ENCODE results near the gene MYO1D.
"Not testable (repeated sequence)": the region's sequence is repeated elsewhere in the genome, so short reads cannot be mapped to it uniquely, and the experiment has no call there.

The MYO1D gene

DNA sequence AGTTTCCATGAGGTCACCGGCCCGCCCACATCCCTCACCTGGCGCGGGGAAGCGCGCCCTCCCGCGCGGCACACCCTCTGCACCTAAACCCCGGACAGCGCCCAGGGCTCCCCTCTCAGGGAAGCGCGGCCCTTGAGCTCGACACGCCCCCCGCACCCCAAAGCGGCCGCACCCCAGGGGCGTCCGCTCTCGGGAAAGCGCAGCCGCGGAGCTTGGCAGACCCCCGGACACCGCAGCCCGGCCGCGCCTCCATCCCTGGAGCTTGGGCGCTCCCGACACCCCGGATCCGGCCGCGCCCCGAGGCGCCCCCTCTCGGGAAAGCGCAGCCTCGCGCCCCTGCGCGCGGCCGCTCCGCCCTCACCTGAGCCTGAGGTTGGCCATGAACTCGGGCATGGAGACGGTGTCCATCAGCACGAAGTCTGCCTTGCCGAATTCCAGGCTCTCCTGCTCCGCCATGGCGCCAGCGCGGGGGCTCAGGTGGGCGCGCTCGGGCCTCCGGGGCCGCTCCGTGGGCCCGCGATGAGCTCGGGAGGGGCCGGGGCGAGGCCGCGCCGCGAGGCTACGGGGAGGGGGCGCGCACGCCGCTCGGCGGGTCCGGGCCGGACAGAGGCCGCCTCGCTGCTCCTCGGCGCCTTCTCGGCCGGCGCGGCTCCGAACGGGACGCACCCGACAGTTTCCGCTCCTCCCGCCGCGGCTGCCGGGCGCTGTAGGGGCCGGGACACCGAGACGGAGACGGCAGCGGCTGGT is at the start of gene MYO1D:
TSS of gene MYO1D (minus strand) at position 708 of the 747 bp plus-strand sequence. CDS start at position 456, 252 bp downstream.
- H3K4me3 ChIP-seq (ENCODE audit: low read depth, low read length), result peak within 1 kb of the TSS; percentile 72
- no peak for DNase-seq (ENCODE audit: low read depth)
- peak; percentile 46 for TF ChIP-seq CTCF (IDR thresholded peaks at IDR 0.05; ENCODE audit: control insufficient read depth, extremely low read depth, insufficient read depth)

DNA sequence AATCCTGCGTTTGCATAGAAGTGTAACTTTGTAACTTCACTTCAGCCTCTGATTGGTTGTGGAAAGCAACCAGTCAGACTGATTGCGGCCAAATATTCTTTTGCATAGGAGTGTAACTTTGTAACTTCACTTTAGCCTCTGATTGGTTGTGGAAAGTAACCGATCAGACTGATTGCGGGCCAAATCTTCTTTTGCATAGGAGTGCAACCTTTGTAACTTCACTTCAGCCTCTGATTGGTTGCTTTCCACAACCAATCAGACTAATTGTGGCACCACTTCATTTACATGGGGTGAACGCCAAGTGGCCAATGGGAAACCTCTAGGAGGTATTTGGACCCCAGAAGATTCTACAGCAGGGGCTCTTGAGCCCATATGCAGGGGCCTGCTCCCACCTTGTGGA is 49.3 kb upstream of the MYO1D start:
- TF ChIP-seq CTCF (IDR thresholded peaks at IDR 0.05; ENCODE audit: control insufficient read depth, extremely low read depth, insufficient read depth), result no peak
- DNase-seq (ENCODE audit: low read depth), result no peak
- no peak overlapping the region for H3K4me3 ChIP-seq (ENCODE audit: low read depth, low read length)

DNA sequence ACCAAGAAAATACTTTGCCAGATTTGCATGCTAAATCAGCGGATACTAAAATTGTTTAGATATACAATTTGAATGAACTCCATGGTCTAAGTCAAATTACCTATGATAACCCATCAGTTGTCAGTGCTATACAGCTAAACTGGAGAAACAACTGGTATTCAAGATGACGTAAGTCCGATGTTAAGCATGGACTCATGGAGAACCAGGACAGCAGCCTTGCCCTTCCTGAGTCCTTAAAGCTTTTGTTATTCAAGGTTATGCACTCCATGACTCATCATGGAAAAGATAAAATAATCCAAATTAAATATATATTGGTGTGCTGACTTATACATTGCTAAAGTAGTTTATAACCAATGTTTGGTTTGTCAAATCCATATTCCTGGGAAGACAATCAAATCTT is 47.0 kb upstream of the MYO1D start:
- H3K4me3 ChIP-seq (ENCODE audit: low read depth, low read length); DNase-seq (ENCODE audit: low read depth): not testable (repeated sequence)

DNA sequence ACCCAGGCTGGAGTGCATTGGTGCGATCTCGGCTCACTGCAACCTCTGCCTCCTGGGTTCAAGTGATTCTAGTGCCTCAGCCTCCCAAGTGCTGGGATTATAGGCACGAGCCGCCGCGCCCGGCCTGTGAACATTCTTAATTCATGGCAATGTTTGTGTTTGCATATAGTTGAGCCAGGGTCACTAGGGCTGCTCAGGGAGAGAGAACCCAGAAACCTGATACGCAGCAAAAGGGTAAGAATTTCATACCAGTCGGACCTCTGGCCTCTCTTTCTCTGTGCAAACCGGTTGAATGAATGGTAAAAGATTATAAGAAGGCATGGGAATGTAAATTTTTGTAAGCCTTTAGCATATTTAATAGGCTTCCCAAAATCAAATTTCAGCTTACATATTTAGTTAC is 44.1 kb upstream of the MYO1D start:
- no peak overlapping the region for H3K4me3 ChIP-seq (ENCODE audit: low read depth, low read length)
- TF ChIP-seq CTCF (IDR thresholded peaks at IDR 0.05; ENCODE audit: control insufficient read depth, extremely low read depth, insufficient read depth), result no peak
- no peak for DNase-seq (ENCODE audit: low read depth)

DNA sequence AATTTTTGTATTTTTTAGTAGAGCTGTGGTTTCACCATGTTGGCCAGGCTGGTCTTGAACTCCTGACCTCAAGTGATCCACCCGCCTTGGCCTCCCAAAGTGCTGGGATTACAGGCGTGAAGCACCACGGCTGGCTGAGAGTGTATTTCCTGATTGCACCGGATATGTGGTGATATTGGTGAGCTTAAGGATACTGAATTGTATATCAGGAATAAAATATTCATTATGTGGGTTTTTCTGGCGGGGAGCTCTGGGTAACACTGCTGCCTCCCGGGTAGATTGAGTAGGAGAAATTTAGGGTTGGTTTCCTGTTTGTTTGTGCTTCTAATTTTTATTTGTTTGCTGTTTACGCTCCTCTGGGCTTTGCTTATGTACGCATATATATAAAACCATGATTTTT is 43.4 kb upstream of the MYO1D start:
- H3K4me3 ChIP-seq (ENCODE audit: low read depth, low read length), result no peak overlapping the region
- no peak for DNase-seq (ENCODE audit: low read depth)
- TF ChIP-seq CTCF (IDR thresholded peaks at IDR 0.05; ENCODE audit: control insufficient read depth, extremely low read depth, insufficient read depth), result no peak

DNA sequence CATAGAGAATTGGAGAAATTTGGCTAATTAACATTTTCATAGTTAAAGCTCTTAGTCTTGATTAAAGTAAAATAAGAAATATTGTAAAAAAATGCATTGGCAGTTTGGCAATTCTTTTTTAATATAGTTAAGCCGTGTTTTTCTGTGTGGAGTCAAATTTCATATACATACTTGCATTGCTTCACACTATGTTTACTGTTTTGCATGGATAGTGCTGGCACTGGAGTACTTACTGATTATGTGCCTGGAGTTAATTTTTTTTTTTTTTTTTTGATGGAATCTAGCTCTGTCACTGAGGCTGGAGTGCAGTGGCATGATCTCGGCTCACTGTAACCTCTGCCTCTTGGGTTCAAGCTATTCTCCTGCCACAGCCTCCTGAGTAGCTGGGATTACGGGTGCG is 43.0 kb upstream of the MYO1D start:
- not testable (repeated sequence) for H3K4me3 ChIP-seq (ENCODE audit: low read depth, low read length); DNase-seq (ENCODE audit: low read depth)

- no peak for DNase-seq (ENCODE audit: low read depth)
- no peak overlapping the region for H3K4me3 ChIP-seq (ENCODE audit: low read depth, low read length)
- no peak for TF ChIP-seq CTCF (IDR thresholded peaks at IDR 0.05; ENCODE audit: control insufficient read depth, extremely low read depth, insufficient read depth)
These were observed 40.9 kb upstream of the MYO1D start for GRCh38 chr17:32917842-32918241.

- TF ChIP-seq CTCF (IDR thresholded peaks at IDR 0.05; ENCODE audit: control insufficient read depth, extremely low read depth, insufficient read depth), result no peak
- DNase-seq (ENCODE audit: low read depth), result no peak
- H3K4me3 ChIP-seq (ENCODE audit: low read depth, low read length), result no peak overlapping the region
These were observed 40.2 kb upstream of the MYO1D start for GRCh38 chr17:32917081-32917480.
